HG02588 (cell line): ENCODE data around the gene GGA3.
"Not testable (repeated sequence)": the region's sequence is repeated elsewhere in the genome, so short reads cannot be mapped to it uniquely, and the experiment has no call there.

Source experiments
- ATAC-seq: cut with Tn5 transposase; IDR thresholded peaks from one replicate; pipeline ENCODE4 v1.9.1; 2021; ENCODE audit warnings: mild to moderate bottlenecking, moderate library complexity; ENCODE audit not compliant: unreplicated experiment

Gene GGA3

DNA sequence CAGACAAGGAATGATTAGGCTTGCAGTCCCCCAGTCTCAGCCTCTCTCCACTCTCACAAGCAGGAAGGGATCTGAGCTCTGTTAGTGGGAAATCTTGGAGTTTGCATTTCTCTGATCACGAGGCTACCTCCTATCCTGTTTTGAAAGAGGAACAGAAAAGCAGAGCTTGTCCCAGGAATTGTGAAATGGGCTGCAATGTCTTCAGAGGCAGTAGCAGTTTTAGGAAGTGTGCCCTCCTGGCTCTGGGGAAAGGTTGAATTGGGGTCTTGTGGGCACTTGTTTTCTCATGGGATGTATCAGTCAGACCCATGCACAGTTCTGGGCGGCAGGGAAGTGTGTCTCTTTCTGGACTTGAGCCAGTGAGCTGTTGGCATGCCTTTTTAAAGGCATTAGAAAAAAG lies 33.1 kb downstream of the GGA3 start:
- ATAC-seq = no peak

- no peak for ATAC-seq
Observed at GRCh38 chr17:75227729-75228128, 33.7 kb downstream of the GGA3 start.

DNA sequence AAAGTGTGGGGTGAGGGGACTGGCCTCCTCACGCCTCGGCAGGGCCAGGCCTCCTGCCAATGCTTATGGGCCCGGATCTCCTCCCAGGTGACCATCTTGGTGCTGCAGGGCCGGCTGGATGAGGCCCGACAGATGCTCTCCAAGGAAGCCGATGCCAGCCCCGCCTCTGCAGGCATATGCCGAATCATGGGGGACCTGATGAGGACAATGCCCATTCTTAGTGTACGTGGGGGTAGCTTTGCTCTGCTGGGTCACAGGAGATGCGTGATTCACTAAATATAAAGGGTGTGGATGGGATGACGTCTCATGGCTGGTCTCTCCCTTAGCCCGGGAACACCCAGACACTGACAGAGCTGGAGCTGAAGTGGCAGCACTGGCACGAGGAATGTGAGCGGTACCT lies 36.4 kb downstream of the GGA3 start:
- ATAC-seq = no peak

GRCh38 chr17:75219815-75220214 lies 41.6 kb downstream of the GGA3 start:
- no peak for ATAC-seq

DNA sequence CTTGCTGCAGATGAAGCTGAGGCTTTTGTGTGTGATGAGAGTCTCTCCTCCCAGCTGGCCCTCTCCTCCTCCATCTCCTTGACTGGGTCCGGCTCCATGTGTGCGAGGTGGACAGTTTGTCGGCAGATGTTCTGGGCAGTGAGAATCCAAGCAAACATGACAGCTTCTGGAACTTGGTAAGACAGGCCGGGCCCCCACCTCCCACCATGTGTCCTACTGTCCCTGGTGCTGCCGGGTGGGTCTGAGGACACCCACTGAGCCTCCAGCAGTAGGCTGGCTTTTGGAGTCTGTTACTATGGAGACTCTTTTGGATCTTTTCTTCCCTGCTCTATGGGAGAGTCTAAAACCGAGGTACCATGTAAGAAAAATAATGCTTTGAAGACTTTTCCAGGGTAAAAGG lies 43.3 kb downstream of the GGA3 start:
- ATAC-seq = no peak

DNA sequence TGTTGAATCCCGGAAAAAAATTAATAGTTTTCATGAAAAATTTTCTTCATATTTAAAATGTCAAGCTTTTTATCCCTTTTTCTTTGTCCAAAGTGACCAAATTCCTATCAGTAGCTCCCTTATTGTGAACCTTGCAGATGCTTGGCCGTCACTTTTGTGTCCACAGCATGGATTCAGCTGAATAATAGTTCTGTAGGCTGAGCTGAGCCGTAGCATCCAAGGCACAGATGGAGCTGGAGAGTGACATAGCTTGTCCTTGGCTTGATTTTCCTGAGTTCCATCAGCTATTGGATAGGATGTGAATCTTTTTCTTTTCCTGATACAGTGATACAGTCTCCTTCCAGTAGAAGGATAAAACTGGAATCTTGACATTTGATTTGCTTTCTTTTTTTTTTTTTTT lies 52.3 kb downstream of the GGA3 start:
- no peak for ATAC-seq

DNA sequence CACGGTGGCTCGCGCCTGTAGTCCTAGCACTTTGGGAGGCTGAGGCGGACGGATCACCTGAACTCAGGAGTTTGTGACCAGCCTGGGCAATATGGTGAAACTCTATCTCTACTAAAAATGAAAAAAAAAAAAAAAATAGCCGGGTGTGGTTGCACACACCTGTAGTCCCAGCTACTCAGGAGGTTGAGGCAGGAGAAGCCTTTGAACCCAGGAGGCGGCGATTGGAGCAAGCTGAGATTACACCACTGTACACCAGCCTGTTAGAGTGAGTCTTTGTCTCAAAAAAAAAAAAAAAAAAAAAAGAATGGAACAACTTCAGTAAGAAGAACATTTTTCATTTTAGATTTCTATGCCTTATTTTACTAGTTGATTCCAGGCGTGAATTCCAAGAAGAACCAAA lies 53.2 kb downstream of the GGA3 start:
- ATAC-seq = no peak

- no peak for ATAC-seq
Observed at GRCh38 chr17:75207760-75208159, 53.6 kb downstream of the GGA3 start.

GRCh38 chr17:75207050-75207407 lies 54.4 kb downstream of the GGA3 start:
- ATAC-seq = not testable (repeated sequence)

DNA sequence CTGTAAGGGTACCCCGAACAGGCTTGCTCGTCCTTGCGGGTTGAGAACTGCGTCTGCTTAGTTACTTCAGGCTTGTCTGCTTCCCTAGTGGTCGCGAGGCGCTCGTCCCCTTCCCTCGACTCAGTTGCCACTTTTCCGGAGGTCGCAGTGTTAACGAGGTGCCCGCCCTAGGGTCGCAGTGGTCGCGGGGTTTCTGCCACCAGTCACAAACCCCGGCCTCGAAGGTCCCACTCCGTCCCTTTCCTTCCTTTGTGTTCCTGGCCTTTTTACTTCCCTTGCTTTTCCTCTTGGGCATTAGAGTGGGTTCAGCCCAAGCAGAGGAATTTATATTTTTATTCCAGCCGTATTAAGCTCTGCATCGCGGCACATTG lies 55.6 kb downstream of the GGA3 start:
- ATAC-seq = no peak

GRCh38 chr17:75205037-75205792 lies 56.2 kb downstream of the GGA3 start, which contains the start of gene NUP85:
Gene NUP85 (plus strand): TSS chr17:75205679. CDS start chr17:75205762, 83 bp downstream.
- ATAC-seq = peak; percentile 64

DNA sequence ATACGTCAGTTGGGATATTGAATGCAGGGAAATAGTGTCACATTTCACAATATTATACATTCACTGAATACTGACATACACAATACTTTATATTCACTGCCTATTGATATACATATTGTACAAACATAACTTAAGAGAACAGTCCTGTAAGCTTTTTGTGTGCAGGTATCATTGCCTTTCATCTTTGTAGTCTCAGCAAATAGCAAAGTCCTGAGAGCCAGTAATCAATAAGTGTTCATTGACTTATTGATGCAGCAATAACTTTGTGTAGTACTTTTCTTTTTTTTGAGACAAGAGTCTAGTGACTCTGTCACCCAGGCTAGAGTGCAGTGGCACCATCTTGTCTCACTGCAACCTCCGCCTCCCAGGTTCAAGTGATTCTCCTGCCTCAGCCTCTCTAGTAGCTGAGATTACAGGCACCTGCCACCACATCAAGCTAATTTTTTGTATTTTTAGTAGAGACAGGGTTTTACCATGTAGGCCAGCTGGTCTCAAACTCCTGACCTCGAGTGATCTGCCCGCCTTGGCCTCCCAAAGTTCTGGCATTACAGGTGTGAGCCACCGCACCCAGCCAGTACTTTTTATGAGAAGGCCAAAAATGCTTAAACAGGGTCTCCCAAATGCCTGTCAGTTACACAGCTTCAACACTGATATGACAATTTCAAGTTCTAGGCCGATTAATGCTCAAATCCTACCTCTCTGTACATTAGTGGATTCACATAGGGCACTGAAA lies 61.4 kb downstream of the GGA3 start:
- ATAC-seq = no peak

DNA sequence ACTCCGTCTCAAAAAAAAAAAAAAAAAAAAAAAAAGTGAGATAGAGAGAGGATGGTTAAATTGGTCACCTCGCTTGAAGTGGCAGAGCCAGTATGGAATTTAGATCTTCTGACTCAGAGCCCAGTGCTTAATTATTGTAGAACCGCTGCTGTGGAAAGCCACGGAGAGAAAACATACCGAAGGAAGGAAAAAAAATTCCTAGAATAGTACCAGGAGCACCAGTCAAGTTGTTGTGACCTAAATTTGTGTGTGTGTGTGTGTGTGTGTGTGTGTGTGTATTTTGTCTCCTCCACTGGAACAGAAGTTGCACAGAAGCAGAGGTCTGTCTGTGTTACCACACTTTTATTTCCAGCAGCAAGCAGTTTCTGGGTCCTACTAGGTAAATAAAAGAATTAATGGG lies 66.5 kb downstream of the GGA3 start:
- no peak for ATAC-seq

DNA sequence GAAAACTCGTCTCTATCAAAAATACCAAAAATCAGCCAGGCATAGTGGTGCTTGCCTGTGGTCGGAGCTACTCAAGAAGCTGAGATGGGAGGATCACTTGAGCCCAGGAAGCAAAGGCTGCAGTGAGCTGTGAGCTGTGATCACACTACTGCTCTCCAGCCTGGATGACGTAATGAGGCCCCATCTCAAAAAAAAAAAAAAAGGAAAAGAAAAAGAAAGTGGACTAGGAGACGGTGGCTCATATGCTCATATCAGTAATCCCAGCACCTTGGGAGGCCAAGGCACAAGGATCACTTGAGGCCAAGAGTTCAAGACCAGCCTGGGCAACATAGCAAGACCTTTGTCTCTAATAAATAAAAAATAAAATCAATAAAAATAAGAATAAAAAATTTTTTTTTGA lies 69.8 kb downstream of the GGA3 start:
- ATAC-seq = no peak

DNA sequence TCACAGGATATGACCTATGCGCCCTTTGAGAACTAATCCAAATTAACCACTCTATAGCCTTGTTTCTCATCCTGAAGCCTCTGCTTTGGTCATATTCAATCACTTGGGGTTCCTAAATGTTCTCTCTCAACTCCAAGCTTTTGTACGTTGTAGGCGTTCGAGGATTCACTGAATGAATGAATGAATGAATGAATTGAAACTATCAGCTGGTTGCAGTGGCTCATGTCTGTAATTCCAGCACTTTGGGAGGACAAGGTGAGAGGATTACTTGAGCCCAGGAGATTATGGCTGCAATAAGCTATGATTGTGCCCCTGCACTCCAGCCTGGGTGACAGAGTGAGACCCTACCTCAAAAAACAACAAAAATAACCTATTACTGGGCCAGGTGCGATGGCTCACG lies 72.8 kb downstream of the GGA3 start:
- no peak for ATAC-seq
